ENCODE measurements around the gene CALCOCO1. TPM values are rescaled to one million over a fixed set of nuclear protein-coding genes. Genes with fewer than 3 reads are reported as not detected.
A peak's percentile ranks its signal among the peaks of the same experiment; 100 is the strongest.

Gene CALCOCO1
- total RNA-seq, 4 donors from 2014 or later, result 121 to 219 (median 152) TPM

DNA sequence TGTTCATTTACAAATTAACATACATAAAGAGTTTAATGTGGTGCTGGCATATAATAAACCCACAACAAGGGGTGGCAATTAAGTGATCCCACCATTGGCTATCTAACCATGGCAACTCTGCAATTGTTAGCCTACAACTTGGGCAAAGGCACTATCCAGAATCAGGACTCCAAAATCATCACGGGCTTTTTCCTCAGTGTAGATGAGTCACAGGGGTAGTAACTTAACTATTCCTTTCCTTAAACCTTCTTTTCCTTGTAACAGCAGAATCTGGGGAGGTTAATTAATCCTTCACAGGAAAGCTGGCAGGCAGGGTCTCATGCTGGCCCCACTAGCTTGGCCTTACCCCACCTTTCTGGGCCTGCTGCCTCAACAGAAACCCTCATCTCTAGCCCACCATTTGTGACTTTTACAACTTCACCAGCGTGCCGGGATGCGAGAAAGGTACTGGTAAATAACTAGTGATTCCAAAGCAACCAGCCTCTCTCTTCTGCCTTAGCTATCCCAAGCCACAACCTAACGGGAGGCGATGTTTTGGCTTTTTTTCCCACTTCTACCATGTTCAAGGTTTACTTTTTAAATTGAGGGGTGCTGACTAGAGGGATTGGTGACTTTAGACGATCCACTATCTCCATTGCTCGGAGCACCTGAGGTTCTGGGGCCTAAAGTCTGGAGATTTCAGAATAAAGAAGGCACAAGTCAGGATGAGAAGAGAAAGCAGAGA, 52.1 kb downstream of the CALCOCO1 start:
- DNase-seq, result no peak
- Histone ChIP-seq H3K9me3 (no peaks in the 10 kb centered on the region), H3K27ac (peak overlapping the region; percentile 92 to 97), H3K27me3 (no peaks in the 10 kb centered on the region), H3K36me3 (no peaks in the 10 kb centered on the region), H3K4me1 (peaks cover 0 to 6% of the 10 kb centered on the region in 2 donors), H3K4me3 (peak overlapping the region; percentile 66 to 84)
- intact Hi-C loops (cut with DNase I; ENCODE audit: low total_unique reads), result loop anchor here (5.0 kb wide), 1 partner anchor 133 kb away; no protein-coding TSS in a partner anchor
- TF ChIP-seq, protein P1, sequence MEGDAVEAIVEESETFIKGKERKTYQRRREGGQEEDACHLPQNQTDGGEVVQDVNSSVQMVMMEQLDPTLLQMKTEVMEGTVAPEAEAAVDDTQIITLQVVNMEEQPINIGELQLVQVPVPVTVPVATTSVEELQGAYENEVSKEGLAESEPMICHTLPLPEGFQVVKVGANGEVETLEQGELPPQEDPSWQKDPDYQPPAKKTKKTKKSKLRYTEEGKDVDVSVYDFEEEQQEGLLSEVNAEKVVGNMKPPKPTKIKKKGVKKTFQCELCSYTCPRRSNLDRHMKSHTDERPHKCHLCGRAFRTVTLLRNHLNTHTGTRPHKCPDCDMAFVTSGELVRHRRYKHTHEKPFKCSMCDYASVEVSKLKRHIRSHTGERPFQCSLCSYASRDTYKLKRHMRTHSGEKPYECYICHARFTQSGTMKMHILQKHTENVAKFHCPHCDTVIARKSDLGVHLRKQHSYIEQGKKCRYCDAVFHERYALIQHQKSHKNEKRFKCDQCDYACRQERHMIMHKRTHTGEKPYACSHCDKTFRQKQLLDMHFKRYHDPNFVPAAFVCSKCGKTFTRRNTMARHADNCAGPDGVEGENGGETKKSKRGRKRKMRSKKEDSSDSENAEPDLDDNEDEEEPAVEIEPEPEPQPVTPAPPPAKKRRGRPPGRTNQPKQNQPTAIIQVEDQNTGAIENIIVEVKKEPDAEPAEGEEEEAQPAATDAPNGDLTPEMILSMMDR (IDR thresholded peaks at IDR 0.05), result no peak
- no peak for TF ChIP-seq POLR2A (IDR thresholded peaks at IDR 0.05)

DNA sequence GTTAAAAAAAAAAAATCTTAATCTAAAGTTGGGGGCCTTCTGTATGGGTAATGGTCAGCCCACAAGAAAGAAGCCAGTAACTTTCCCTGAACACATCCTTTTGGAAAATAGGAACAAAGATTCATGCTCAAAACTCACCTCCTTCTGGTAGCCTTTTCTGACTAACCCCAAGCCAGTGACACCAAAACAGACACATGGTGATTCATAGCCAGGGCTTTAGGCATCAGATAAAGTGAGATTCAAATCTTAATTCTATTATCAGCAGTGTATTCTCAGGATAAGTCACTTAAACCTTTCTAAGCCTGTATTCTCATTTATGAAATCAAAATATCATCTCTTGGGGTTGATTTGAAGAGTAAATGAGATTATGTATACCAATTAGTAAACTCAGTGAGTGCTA, 56.3 kb downstream of the CALCOCO1 start:
- DNase-seq, result no peak
- Histone ChIP-seq H3K4me3 (no peak overlapping the region), H3K9me3 (no peaks in the 10 kb centered on the region), H3K27ac (no peak overlapping the region), H3K27me3 (no peaks in the 10 kb centered on the region), H3K36me3 (no peaks in the 10 kb centered on the region), H3K4me1 (no peaks in the 10 kb centered on the region)
- intact Hi-C loops (cut with DNase I; ENCODE audit: low total_unique reads), result no loop called here
- TF ChIP-seq POLR2A (IDR thresholded peaks at IDR 0.05), result no peak
- TF ChIP-seq, protein P1 (IDR thresholded peaks at IDR 0.05), result no peak

- intact Hi-C loops (cut with DNase I; ENCODE audit: low total_unique reads), result no loop called here
- H3K27me3 ChIP-seq, result no peaks in the 10 kb centered on the region
- DNase-seq, result no peak
- no peaks in the 10 kb centered on the region for H3K4me1 ChIP-seq
- TF ChIP-seq, protein P1 (IDR thresholded peaks at IDR 0.05), result no peak
- TF ChIP-seq POLR2A (IDR thresholded peaks at IDR 0.05), result no peak
- no peak overlapping the region for H3K27ac ChIP-seq
- no peak overlapping the region for H3K4me3 ChIP-seq
- H3K9me3 ChIP-seq, result no peaks in the 10 kb centered on the region
- H3K36me3 ChIP-seq, result no peaks in the 10 kb centered on the region
These were observed 56.9 kb downstream of the CALCOCO1 start for GRCh38 chr12:53670308-53670707.

- intact Hi-C loops (cut with DNase I; ENCODE audit: low total_unique reads), result no loop called here
- Histone ChIP-seq H3K4me1 (no peaks in the 10 kb centered on the region), H3K27ac (no peak overlapping the region), H3K27me3 (no peaks in the 10 kb centered on the region), H3K4me3 (no peak overlapping the region), H3K9me3 (no peaks in the 10 kb centered on the region), H3K36me3 (no peaks in the 10 kb centered on the region)
- TF ChIP-seq POLR2A (IDR thresholded peaks at IDR 0.05), result no peak
- TF ChIP-seq, protein P1 (IDR thresholded peaks at IDR 0.05), result no peak
- no peak for DNase-seq
These were observed 60.2 kb downstream of the CALCOCO1 start for GRCh38 chr12:53667080-53667479.

GRCh38 chr12:53664936-53665335, 62.3 kb downstream of the CALCOCO1 start:
- Histone ChIP-seq H3K36me3 (no peaks in the 10 kb centered on the region), H3K4me3 (no peak overlapping the region), H3K9me3 (no peaks in the 10 kb centered on the region), H3K4me1 (peaks cover 0 to 3% of the 10 kb centered on the region in 2 donors), H3K27ac (no peak overlapping the region), H3K27me3 (no peaks in the 10 kb centered on the region)
- no peak for DNase-seq
- intact Hi-C loops (cut with DNase I; ENCODE audit: low total_unique reads), result no loop called here
- TF ChIP-seq POLR2A (IDR thresholded peaks at IDR 0.05), result no peak
- TF ChIP-seq, protein P1 (IDR thresholded peaks at IDR 0.05), result no peak

All from uterus (tissue), 4 donors.